Fibroblast of skin of right biceps (primary cell): ENCODE data around the gene IFI44L.

Source experiments
- DNase-seq: peaks from one replicate; pipeline ENCODE4 v3.0.0-alpha.2; 2013

Gene IFI44L

DNA sequence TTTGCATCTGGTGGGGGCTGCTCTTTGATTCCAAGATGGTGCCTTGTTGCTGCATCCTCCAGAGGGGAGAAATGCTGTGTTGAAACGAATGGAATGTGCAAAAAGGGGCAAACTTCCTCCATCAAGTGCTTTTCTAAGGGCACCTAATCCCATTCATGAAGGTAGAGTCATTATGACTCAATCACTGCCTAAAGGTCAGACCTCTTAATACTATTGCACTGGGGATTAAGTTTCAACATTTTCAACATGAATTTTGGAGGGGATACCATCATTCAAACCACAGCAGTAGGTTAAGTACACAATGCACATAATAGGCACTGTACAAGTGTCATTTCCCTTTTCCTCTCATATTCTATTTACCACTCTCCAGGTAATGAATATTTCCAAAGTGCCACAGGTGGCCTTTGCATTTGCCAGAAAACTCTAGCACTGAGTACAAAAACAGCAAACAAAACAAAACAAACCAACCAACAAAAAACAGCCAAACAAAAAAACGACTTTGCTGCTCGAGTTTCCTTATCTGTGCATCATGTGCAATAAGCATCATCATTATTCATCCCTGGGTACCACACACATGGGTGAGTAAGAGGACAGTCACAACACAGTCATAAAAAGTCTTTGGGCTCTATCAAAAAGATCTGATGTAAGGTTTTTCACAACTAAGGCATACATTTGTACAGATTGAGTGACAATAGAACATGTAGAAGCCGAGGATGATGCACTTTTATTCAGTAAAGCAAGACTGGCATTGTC is 71.9 kb downstream of the IFI44L start:
- peak; percentile 75 for DNase-seq
